Dermis blood vessel endothelial cell (primary cell): ENCODE measurements around the gene MCF2L2. TPM values are rescaled to one million over a fixed set of nuclear protein-coding genes. Genes with fewer than 3 reads are reported as not detected.

Source experiments
- DNase-seq: peaks from one replicate; pipeline ENCODE4 v3.0.0; 2010
- total RNA-seq: library from RNA; depleted of rRNA; stranded (reverse); fragments of >200 nt; gene quantifications from 2 replicates; pipeline ENCODE4 v1.2.3, GENCODE V29; 2014

The MCF2L2 gene
- total RNA-seq, 1 donor from 2014 or later = 0.34 TPM

DNA sequence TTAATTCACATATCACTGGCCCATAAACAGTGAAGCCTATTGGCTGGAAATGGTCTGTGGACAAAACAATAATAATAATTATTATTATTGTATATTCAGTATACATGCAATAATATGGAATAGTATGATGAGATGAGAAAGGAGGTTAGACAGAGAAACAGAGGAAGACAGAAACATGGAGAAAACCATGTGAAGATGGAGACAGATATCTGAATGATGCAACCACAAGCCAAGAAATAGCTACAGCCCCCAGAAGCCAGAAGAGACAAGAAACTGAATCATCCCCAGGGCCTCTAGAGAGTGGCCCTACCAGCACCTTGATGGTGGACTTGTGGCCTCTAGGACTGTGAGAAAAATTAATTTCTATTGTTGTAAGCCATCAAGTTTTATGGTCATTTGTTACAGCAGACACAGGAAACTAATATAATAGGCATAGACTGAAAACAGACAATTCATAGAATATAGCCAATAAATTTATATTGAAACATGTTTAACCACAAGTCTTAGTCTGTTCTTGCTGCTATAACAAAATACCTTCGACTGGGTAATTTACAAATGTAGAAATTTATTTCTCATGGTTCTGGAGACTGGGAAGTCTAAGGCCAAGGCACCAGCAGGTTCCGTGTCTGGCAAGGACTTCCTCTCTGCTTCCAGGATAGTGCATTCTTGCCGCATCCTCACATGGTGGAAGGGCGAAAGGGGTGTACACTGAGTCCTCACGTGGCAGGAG is 31.6 kb downstream of the MCF2L2 start:
- no peak for DNase-seq

DNA sequence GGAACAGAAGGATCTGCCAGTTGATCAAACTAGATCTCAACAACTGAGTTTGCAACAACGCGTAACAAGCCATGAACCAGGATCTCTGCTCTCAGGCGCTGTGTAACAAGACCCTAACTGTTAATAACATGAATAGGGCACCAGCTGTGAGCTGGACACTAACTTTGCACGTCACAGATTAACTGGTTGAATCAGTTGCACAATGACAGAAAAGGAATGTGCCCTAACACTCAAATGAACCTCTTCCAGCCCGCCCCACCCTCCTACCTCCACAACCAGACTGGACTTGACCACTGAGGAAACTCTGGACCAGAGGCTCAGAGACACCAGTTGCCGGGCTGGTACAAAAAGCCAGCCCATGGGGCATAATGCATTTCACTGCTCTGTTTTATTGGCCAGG is 34.3 kb downstream of the MCF2L2 start:
- no peak for DNase-seq

DNA sequence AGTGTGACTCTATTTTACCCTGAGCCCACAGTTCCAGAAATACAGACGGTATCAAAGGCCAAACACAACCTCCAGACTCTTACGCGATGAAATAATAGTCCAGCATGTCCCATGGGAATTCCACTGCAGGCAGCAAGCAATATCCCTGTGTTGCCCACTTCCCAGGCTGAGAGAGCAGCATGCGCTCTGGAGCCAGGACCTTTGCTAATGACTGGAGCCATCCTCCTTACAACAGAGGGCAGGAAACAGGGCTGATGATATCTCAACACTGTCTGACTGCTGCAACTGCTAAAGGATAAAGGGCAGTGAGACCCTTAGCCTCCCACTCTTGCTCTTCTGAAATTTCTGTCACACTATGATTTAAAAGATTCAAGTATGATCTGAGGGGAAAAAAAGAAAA is 34.8 kb downstream of the MCF2L2 start:
- DNase-seq = peak; percentile 20

- DNase-seq = no peak
Measured at GRCh38 chr3:183392186-183393034, 36.0 kb downstream of the MCF2L2 start.

- no peak for DNase-seq
Measured at GRCh38 chr3:183391460-183391859, 37.0 kb downstream of the MCF2L2 start.

DNA sequence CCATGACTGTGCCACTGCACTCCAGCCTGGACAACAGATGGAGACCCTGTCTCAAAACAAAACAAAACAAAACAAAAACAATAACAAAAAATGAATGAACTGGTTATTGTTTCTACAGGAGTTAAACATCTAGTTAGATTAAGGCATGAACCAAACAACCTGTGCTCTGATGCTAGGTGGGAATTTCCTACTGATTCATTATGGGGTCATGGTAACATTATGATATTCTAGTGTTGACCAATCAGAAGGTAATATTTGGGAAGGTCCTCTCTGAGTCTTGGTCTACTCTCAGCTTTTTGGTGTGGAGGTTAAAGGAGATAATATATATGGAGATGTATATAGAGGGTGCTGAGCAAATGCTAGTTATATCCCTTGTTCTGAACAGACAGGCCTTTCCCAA is 37.6 kb downstream of the MCF2L2 start:
- no peak for DNase-seq

DNA sequence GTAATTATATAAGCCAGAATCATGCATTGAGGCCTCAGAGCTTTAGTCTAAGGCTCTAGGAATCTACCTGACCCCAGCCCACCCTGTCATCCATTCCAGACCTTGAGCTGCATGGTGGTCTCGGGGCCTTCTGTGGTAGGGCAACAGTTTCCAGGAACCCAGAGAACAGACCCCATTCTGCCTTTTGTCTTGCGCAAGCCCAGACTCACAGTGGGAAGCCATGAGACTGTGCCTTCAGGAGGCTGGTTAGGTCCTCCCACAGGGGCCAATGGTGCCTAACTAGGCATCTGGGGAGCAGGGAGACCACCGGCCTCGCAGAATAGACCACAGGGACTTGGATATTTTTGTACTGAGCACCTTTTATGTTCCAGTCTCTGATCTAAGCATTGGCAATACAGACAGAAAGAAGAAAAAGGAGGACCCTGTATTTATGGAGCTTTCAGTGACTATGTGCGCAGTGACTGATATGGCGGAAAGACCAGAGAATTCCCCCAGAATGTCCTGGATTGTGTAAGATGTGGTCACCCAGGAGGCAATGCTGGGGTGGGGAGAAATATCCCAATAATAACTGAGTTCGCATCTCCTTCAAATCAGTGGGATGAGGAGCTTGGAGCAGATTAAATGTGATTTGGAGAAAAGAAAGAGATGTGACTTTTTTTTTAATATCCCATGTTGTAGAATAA is 40.1 kb downstream of the MCF2L2 start:
- no peak for DNase-seq

GRCh38 chr3:183387797-183388196 is 40.6 kb downstream of the MCF2L2 start:
- no peak for DNase-seq

GRCh38 chr3:183386651-183387050 is 41.8 kb downstream of the MCF2L2 start:
- no peak for DNase-seq

GRCh38 chr3:183385698-183386613 is 42.5 kb downstream of the MCF2L2 start:
- DNase-seq = peak; percentile 84

- no peak for DNase-seq
Measured at GRCh38 chr3:183381673-183382072, 46.7 kb downstream of the MCF2L2 start.

- no peak for DNase-seq
Measured at GRCh38 chr3:183381179-183381578, 47.2 kb downstream of the MCF2L2 start.

DNA sequence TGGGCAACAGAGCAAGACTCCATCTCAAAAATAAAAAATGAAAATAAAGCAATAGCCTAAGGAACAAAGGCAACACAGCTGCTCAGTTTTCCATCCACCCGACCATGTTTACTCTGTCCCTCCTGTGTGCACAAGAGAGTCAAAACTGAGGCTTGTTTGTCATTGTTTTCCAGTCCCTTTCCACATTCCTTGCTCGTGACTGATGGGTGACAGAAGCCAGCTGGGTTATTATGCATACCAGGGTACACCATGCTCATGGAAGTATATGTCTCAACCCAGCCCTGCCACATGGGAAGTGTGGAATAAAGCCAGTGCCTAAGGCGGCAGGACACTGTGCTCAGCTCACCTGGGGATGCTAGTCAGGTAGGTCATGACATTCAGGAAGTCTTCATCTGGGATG is 49.5 kb downstream of the MCF2L2 start:
- no peak for DNase-seq

- DNase-seq = no peak
Measured at GRCh38 chr3:183378545-183378944, 49.9 kb downstream of the MCF2L2 start.

DNA sequence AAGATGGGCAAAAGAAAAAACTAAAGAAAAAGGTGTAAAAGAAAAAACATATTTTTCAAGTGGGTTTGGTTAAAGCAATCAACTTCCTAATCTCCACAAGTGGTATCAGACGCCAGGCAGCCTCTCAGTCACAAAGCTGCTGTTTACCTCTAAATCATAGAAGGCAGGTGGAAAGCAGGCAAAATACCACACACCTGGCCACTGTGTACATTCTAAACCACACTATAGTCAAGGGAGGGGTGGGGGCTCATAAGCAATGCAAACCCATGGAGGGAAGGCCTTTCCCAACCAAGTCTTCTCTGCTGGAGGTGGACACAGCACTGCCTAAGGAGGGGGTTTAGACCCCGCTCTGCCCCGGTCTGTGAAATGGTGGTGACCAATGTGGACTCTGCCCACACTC is 50.4 kb downstream of the MCF2L2 start:
- no peak for DNase-seq

DNA sequence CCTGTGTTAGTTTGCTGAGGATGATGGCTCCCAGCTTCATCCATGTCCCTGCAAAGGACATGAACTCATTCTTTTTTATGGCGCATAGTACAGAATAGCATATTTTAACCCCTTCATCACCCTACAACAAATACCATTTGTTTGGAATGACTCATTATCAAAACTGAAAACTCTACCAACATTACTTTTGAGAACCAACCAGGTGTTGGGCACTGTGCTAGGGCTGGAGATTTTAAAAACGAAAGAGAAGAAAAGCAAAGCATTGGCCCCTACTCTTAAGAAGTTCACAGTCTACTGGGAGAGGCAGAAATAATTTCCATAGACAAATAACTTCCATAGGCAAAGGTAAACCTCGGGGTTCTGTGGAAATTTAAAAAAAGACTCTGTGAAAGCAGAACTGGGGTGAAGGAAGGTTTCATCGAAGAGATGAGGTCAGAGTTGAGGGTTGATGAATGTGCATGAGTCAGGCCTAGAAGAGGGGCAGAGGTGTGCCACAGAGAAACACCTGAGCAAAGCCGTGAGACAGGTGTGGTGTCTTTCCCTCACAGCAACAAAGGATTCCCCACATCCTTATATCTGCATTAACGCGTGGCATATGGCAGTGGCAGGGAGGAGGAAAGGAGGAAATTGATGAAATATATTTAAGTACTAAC is 51.0 kb downstream of the MCF2L2 start:
- DNase-seq = no peak

DNA sequence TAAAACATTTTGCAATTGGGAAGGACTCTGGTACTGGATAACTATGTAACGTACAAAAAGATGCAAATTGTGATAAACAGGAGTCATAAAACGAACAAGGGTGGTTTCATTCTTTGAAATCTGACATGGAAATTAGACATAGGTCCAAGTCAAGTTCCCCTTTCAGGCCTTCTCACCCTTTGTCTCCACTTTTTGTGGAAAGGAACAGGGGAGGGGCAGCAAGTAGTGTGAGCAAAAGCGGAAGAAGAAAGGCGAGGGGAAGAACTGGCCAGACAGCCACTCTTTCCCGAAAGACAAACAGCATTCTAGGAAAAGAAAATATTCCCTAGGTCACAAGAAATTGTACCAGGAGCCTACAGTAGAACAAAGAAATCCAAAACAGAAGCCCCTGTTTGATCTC is 52.6 kb downstream of the MCF2L2 start:
- no peak for DNase-seq

- DNase-seq = no peak
Measured at GRCh38 chr3:183375337-183375736, 53.1 kb downstream of the MCF2L2 start.

DNA sequence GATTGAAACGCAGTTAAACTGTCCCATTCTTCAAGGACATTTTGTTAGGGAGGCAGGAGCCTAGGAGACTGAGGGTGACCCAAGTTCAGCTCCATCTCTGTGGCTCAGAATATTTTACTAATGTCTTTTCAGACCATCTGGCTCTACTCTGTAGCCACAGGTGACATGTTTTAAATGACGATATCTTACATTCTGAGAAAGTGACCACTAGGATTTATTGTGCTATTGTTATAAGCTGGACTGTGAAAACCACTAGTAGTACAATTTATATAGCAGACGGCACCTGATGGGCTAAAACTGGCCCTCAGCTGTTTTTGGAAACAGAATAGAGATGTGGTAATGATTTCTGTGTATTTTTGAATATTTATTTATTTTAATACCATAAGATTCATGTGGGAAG is 55.5 kb downstream of the MCF2L2 start:
- no peak for DNase-seq

DNA sequence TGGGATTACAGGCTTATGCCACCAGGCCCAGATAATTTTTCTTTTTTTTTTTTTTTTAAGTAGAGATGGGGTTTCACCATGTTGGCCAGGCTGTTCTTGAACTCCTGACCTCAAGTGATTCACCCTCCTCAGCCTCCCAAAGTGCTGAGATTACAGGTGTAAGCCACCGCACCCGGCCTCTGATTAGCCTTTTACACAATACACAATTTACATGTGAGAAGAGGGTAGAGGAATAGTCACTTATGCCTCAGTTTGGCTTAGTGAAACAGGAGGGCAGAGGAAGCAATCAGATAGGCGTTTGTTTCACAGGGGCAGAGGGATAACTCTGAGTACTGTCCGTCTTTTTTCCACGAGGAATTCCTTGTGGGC is 56.8 kb downstream of the MCF2L2 start:
- DNase-seq = peak; percentile 20

DNA sequence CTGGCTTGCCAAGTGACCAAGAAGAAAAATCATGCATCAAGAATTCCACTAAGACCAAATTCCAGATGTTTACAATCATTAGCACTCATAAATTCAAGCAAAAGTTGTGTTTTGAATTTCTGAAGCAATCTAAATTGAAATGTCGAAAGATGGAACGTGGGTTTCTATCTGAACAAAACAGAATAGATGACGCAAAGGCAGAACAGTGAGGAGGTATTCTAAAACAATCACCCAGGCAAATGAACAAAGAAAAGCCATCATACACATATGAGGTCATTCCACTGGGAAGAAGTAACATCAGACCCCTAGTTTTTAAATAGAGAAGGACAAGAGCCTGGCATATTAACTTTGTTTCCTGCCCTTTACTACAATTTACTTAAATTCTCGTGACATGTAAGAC is 58.0 kb downstream of the MCF2L2 start:
- DNase-seq = no peak

DNA sequence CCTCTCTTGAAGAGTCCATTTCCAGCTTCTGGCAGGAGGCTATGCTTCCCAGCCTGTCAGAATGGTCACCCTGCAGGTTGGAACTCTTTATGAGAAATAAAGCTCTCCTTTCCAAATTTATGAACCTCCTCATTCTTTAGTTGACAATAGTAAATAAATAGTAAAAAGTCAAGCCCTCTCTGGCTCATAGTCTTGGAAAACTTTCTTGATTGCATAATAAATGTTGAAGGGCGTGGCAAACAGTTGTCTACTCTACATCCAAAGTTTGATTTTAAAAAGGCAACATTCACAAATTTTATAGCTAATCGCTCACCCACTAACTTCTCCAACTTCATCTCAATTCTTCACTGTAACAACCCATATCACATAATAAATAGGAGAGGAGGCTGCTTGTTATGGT is 58.8 kb downstream of the MCF2L2 start:
- no peak for DNase-seq
